KMS-11 (cell line): Measurements from ENCODE around the gene IDUA.

Experiments
- H2AFZ ChIP-seq: fragments of 200-600 bp; sonication (generic); 2 replicates; pipeline ENCODE4 v1.6.1; 2016; ENCODE audit warnings: antibody characterized with exemption, mixed run types, low read depth
- H3K27ac ChIP-seq: fragments of 200-600 bp; sonication (generic); 2 replicates; pipeline ENCODE4 v1.6.1; 2016; ENCODE audit warnings: mild to moderate bottlenecking, mixed run types
- H3K27me3 ChIP-seq: fragments of 200-600 bp; sonication (generic); 2 replicates; pipeline ENCODE4 v1.6.1; 2017; ENCODE audit warnings: mild to moderate bottlenecking, low read depth, mixed run types, moderate library complexity; ENCODE audit not compliant: insufficient read depth
- H3K36me3 ChIP-seq: fragments of 200-600 bp; sonication (generic); 2 replicates; pipeline ENCODE4 v1.6.1; 2017; ENCODE audit warnings: mild to moderate bottlenecking, mixed run types; ENCODE audit not compliant: insufficient read depth
- H3K4me1 ChIP-seq: fragments of 200-600 bp; sonication (generic); 2 replicates; pipeline ENCODE4 v1.6.1; 2016; ENCODE audit warnings: mild to moderate bottlenecking, low read depth, mixed run types; ENCODE audit not compliant: poor library complexity, severe bottlenecking
- H3K4me2 ChIP-seq: fragments of 200-600 bp; sonication (generic); 2 replicates; pipeline ENCODE4 v1.7.0; 2016; ENCODE audit warnings: mild to moderate bottlenecking, mixed run types
- H3K4me3 ChIP-seq: fragments of 200-600 bp; sonication (generic); IDR thresholded peaks from 2 replicates; pipeline ENCODE4 v1.6.1; 2017; ENCODE audit warnings: low read depth, low read length, mixed read lengths; ENCODE audit not compliant: insufficient read depth
- H3K79me2 ChIP-seq: fragments of 200-600 bp; sonication (generic); 2 replicates; pipeline ENCODE4 v1.6.1; 2016; ENCODE audit warnings: low read depth, mixed run types; ENCODE audit not compliant: insufficient read depth
- H3K9ac ChIP-seq: fragments of 200-600 bp; sonication (generic); 2 replicates; pipeline ENCODE4 v1.6.1; 2016; ENCODE audit warnings: mild to moderate bottlenecking, mixed run types
- H4K20me1 ChIP-seq: fragments of 200-600 bp; sonication (generic); 2 replicates; pipeline ENCODE4 v1.6.1; 2016; ENCODE audit warnings: mild to moderate bottlenecking, mixed run types; ENCODE audit not compliant: insufficient read depth
- CTCF ChIP-seq: fragments of 200-600 bp; sonication (generic); conservative IDR thresholded peaks from 2 replicates; pipeline ENCODE4 v1.6.1; 2017; ENCODE audit warnings: low read depth, mild to moderate bottlenecking, antibody characterized with exemption, low read length, moderate library complexity, mixed read lengths

The IDUA gene

GRCh38 chr4:982291-982690 lies 4.6 kb upstream of the IDUA start:
- TF ChIP-seq CTCF = no peak

DNA sequence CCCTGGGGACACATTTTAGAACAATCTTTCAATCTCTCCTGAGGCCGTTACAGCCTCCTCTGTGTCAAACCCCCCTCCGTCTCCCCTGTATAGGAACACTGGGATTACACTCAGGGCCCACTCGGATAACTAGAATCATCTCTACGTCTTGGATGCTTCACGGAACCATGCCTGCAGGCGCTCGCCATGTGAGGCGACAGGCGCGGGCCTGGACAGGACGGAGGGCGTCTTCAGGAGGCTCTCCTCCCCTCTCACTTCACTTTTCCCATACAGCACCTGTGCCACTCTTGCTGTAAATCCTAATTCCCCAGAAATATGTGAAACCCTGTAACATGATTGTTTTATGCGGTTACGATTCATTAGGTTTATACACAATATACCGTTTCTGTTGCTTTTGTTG lies 4.0 kb upstream of the IDUA start:
- no peak overlapping the region for H2AFZ ChIP-seq
- no peak for TF ChIP-seq CTCF
- H3K36me3 ChIP-seq = no peaks in the 10 kb centered on the region
- H3K4me2 ChIP-seq = no peak overlapping the region
- H3K27ac ChIP-seq = no peak overlapping the region
- H3K27me3 ChIP-seq = peaks cover 4% of the 10 kb centered on the region; the same call in 1 of the 2 replicates
- H4K20me1 ChIP-seq = no peaks in the 10 kb centered on the region
- no peaks in the 10 kb centered on the region for H3K79me2 ChIP-seq
- no peak overlapping the region for H3K4me3 ChIP-seq
- H3K9ac ChIP-seq = no peak overlapping the region
- no peaks in the 10 kb centered on the region for H3K4me1 ChIP-seq

More at GRCh38 chr4:982291-982690, 4.6 kb upstream of the IDUA start:
- Histone ChIP-seq H3K27me3 (peaks cover 4% of the 10 kb centered on the region; the same call in 1 of the 2 replicates), H3K4me2 (no peak overlapping the region), H3K36me3 (no peaks in the 10 kb centered on the region), H3K79me2 (no peaks in the 10 kb centered on the region), H3K4me3 (no peak overlapping the region), H2AFZ (no peak overlapping the region), H3K27ac (no peak overlapping the region), H3K4me1 (no peaks in the 10 kb centered on the region), H4K20me1 (no peaks in the 10 kb centered on the region), H3K9ac (no peak overlapping the region)

GRCh38 chr4:984336-985054 lies 2.3 kb upstream of the IDUA start:
- no peaks in the 10 kb centered on the region for H3K36me3 ChIP-seq
- H3K27ac ChIP-seq = no peak overlapping the region
- no peak overlapping the region for H3K9ac ChIP-seq
- no peak for TF ChIP-seq CTCF
- no peaks in the 10 kb centered on the region for H3K79me2 ChIP-seq
- no peaks in the 10 kb centered on the region for H3K4me1 ChIP-seq
- H4K20me1 ChIP-seq = no peaks in the 10 kb centered on the region
- peaks cover 4% of the 10 kb centered on the region; the same call in 1 of the 2 replicates for H3K27me3 ChIP-seq
- no peak overlapping the region for H3K4me2 ChIP-seq
- no peak overlapping the region for H3K4me3 ChIP-seq
- no peak overlapping the region for H2AFZ ChIP-seq

GRCh38 chr4:985123-985830 lies 1.6 kb upstream of the IDUA start:
- Histone ChIP-seq H3K9ac (no peak overlapping the region), H2AFZ (no peak overlapping the region), H3K27ac (no peak overlapping the region), H3K36me3 (no peaks in the 10 kb centered on the region), H3K4me3 (no peak overlapping the region), H3K27me3 (peaks cover 4% of the 10 kb centered on the region; the same call in 1 of the 2 replicates), H3K4me2 (no peak overlapping the region), H3K4me1 (no peaks in the 10 kb centered on the region), H4K20me1 (no peaks in the 10 kb centered on the region), H3K79me2 (no peaks in the 10 kb centered on the region)
- TF ChIP-seq CTCF = no peak
